H1 (cell line): ENCODE results near the gene FIP1L1. TPM values are rescaled to one million over a fixed set of nuclear protein-coding genes. Genes with fewer than 3 reads are reported as not detected.

Source experiments
- CTCF ChIA-PET: fragments of 300-600 bp; sonication (Branson Sonifier 250); formaldehyde crosslinking; loops from one replicate; lab custom pipeline; 2021; ENCODE audit not compliant: partially characterized antibody; lab: Charles Lee
- POLR2A ChIA-PET: fragments of 300-600 bp; sonication (Branson Sonifier 250); formaldehyde crosslinking; loops from one replicate; lab custom pipeline; 2021; ENCODE audit warnings: inconsistent platforms; ENCODE audit not compliant: partially characterized antibody; lab: Charles Lee
- DNase-seq, 2 experiments: peaks; one replicate each; pipeline versions ENCODE4 v3.0.0 to v3.0.0-alpha.2; 2010 to 2022; ENCODE audit warnings: low spot score in 2 of 2, low read depth in 1 of 2, mixed read lengths in 1 of 2
- FAIRE-seq: peaks from 2 replicates; lab custom pipeline; 2011; peaks lifted over from hg19 to GRCh38; lab: Jason Lieb, UNC
- H2AFZ ChIP-seq: 2 replicates; pipeline ENCODE4 v1.8.1; 2012; ENCODE audit warnings: low read length, inconsistent platforms
- H2AK5ac ChIP-seq: 2 replicates; pipeline ENCODE4 v1.6.1; 2013; ENCODE audit warnings: low read depth, low read length
- H2BK120ac ChIP-seq: replicated peaks from 2 replicates; pipeline ENCODE3; 2013; ENCODE audit warnings: low read depth, low read length, inconsistent platforms
- H2BK12ac ChIP-seq: 2 replicates; pipeline ENCODE4 v1.6.1; 2013; ENCODE audit warnings: low read depth, low read length
- H2BK15ac ChIP-seq: 2 replicates; pipeline ENCODE4 v1.6.1; 2013; ENCODE audit warnings: low read length
- H2BK20ac ChIP-seq: 2 replicates; pipeline ENCODE4 v1.6.1; 2013; ENCODE audit warnings: low read length
- H2BK5ac ChIP-seq: 2 replicates; pipeline ENCODE4 v1.6.1; 2013; ENCODE audit warnings: low read depth, low read length
- H3K14ac ChIP-seq: 2 replicates; pipeline ENCODE4 v1.6.1; 2013; ENCODE audit warnings: inconsistent platforms; ENCODE audit not compliant: insufficient read length
- H3K18ac ChIP-seq: 2 replicates; pipeline ENCODE4 v1.6.1; 2013; ENCODE audit warnings: low read length; ENCODE audit errors: extremely low read depth
- H3K23ac ChIP-seq: 2 replicates; pipeline ENCODE4 v1.6.1; 2013; ENCODE audit warnings: inconsistent platforms; ENCODE audit not compliant: insufficient read length
- H3K23me2 ChIP-seq: 2 replicates; pipeline ENCODE4 v1.6.1; 2013; ENCODE audit warnings: low read depth, low read length
- H3K27ac ChIP-seq: 2 replicates; pipeline ENCODE4 v1.6.1; 2011; ENCODE audit warnings: low read depth, low read length, inconsistent platforms
- H3K27me3 ChIP-seq, 4 experiments: replicated peaks in 1 of 4; 1 replicate in 1 of 4; 2 replicates in 3 of 4; pipeline versions ENCODE4 v1.6.1 to v1.8.1; 2011 to 2013; ENCODE audit warnings: low read length in 3 of 4, mild to moderate bottlenecking in 3 of 4, inconsistent platforms in 2 of 4, mixed read lengths in 2 of 4, moderate library complexity in 1 of 4; ENCODE audit not compliant: control insufficient read depth in 3 of 4, insufficient read depth in 3 of 4; ENCODE audit errors: extremely low read depth in 1 of 4
- H3K36me3 ChIP-seq, 4 experiments: 2 replicates each; pipeline versions ENCODE4 v1.6.1 to v1.8.1; 2011 to 2013; ENCODE audit warnings: mild to moderate bottlenecking in 4 of 4, low read length in 3 of 4, moderate library complexity in 2 of 4, control low read depth in 1 of 4, inconsistent platforms in 1 of 4; ENCODE audit not compliant: insufficient read depth in 4 of 4, control insufficient read depth in 2 of 4
- H3K4ac ChIP-seq: replicated peaks from 2 replicates; pipeline ENCODE3; 2013; ENCODE audit warnings: low read length, low read depth, mixed read lengths, inconsistent platforms; ENCODE audit not compliant: insufficient read length
- H3K4me1 ChIP-seq, 4 experiments: replicated peaks in 1 of 4; 1 replicate in 1 of 4; 2 replicates in 3 of 4; pipeline versions ENCODE4 v1.6.1 to v1.8.1; 2011 to 2013; ENCODE audit warnings: low read length in 3 of 4, inconsistent platforms in 2 of 4, mixed read lengths in 1 of 4; ENCODE audit not compliant: insufficient read depth in 4 of 4, control insufficient read depth in 3 of 4
- H3K4me2 ChIP-seq, 2 experiments: 2 replicates each; pipeline versions ENCODE4 v1.6.1 to v1.8.1; 2011 to 2013; ENCODE audit warnings: low read depth in 2 of 2, low read length in 2 of 2, control low read depth in 1 of 2, inconsistent platforms in 1 of 2, mild to moderate bottlenecking in 1 of 2; ENCODE audit not compliant: insufficient read depth in 1 of 2
- H3K4me3 ChIP-seq, 4 experiments: fragments of 200-600, 300-600 bp in 1 of 4; sonication (generic), shearing (Covaris generic), sonication (Bioruptor Twin) in 1 of 4; 2 replicates each; pipeline versions ENCODE4 v1.5.1 to v1.8.1; 2011 to 2016; ENCODE audit warnings: low read length in 4 of 4, low read depth in 3 of 4, control low read depth in 2 of 4, inconsistent platforms in 2 of 4, mild to moderate bottlenecking in 2 of 4, mixed read lengths in 1 of 4, moderate library complexity in 1 of 4; ENCODE audit not compliant: insufficient read depth in 2 of 4; ENCODE audit errors: extremely low read depth in 1 of 4
- H3K56ac ChIP-seq: replicated peaks from 2 replicates; pipeline ENCODE3; 2013; ENCODE audit warnings: low read depth, mild to moderate bottlenecking, mixed read lengths, low read length, inconsistent platforms; ENCODE audit not compliant: insufficient read length
- H3K79me1 ChIP-seq: 2 replicates; pipeline ENCODE4 v1.6.1; 2013; ENCODE audit warnings: low read depth, low read length, control low read depth
- H3K79me2 ChIP-seq, 2 experiments: 2 replicates each; pipeline versions ENCODE4 v1.6.1 to v1.8.1; 2012 to 2013; ENCODE audit warnings: low read length in 2 of 2, mild to moderate bottlenecking in 2 of 2, inconsistent platforms in 1 of 2; ENCODE audit not compliant: insufficient read depth in 2 of 2, control insufficient read depth in 1 of 2
- H3K9ac ChIP-seq, 4 experiments: replicated peaks in 1 of 4; 1 replicate in 1 of 4; 2 replicates in 3 of 4; pipeline versions ENCODE4 v1.6.1 to v1.8.1; 2011 to 2013; ENCODE audit warnings: low read depth in 3 of 4, low read length in 3 of 4, control low read depth in 2 of 4, mild to moderate bottlenecking in 2 of 4, moderate library complexity in 2 of 4, inconsistent platforms in 1 of 4; ENCODE audit errors: extremely low read depth in 1 of 4
- H3K9me3 ChIP-seq, 2 experiments: 2 replicates each; pipeline versions ENCODE4 v1.6.1 to v1.8.1; 2012 to 2013; ENCODE audit warnings: mild to moderate bottlenecking in 2 of 2, moderate library complexity in 2 of 2, control low read depth in 1 of 2, inconsistent platforms in 1 of 2, low read depth in 1 of 2, low read length in 1 of 2, mixed read lengths in 1 of 2; ENCODE audit not compliant: insufficient read depth in 2 of 2
- H4K20me1 ChIP-seq, 2 experiments: replicated peaks in 1 of 2; 2 replicates each; pipeline versions ENCODE3 to v1.8.1; 2011 to 2013; ENCODE audit warnings: inconsistent platforms in 2 of 2, low read length in 2 of 2, mild to moderate bottlenecking in 1 of 2; ENCODE audit not compliant: insufficient read depth in 2 of 2, control insufficient read depth in 1 of 2
- H4K5ac ChIP-seq: 2 replicates; pipeline ENCODE4 v1.6.1; 2013; ENCODE audit warnings: low read length, low read depth, mixed read lengths, inconsistent platforms; ENCODE audit not compliant: insufficient read length
- H4K8ac ChIP-seq: 2 replicates; pipeline ENCODE4 v1.8.0; 2013; ENCODE audit warnings: mild to moderate bottlenecking, moderate library complexity, low read length, inconsistent platforms; ENCODE audit not compliant: insufficient read depth; ENCODE audit errors: extremely low read depth
- H4K91ac ChIP-seq: replicated peaks from 2 replicates; pipeline ENCODE3; 2013; ENCODE audit warnings: low read length, mixed read lengths, inconsistent platforms; ENCODE audit not compliant: insufficient read length
- BACH1 ChIP-seq: IDR thresholded peaks from 2 replicates; pipeline ENCODE4 v1.6.1; 2012; ENCODE audit warnings: low read length, improper control_type of control experiment
- CTBP2 ChIP-seq: IDR thresholded peaks from 2 replicates; pipeline ENCODE4 v1.7.0; 2011; ENCODE audit warnings: borderline replicate concordance, mild to moderate bottlenecking, moderate library complexity, mixed read lengths, low read length; ENCODE audit not compliant: insufficient read depth, insufficient read length
- EZH2 ChIP-seq: fragments of 200-600 bp; sonication (generic); IDR thresholded peaks from 2 replicates; pipeline ENCODE4 v1.7.1; 2012; ENCODE audit warnings: low read depth, mild to moderate bottlenecking, moderate library complexity, low read length, inconsistent platforms; ENCODE audit not compliant: severe bottlenecking
- GABPA ChIP-seq: IDR thresholded peaks from 2 replicates; pipeline ENCODE4 v1.6.1; 2011; ENCODE audit warnings: mild to moderate bottlenecking, low read length, moderate library complexity, borderline replicate concordance; ENCODE audit not compliant: insufficient read depth
- KDM5A ChIP-seq: fragments of 200-600 bp; IDR thresholded peaks from 2 replicates; pipeline ENCODE4 v1.7.1; 2012; ENCODE audit warnings: mild to moderate bottlenecking, low read length, inconsistent platforms, mixed read lengths
- MAFK ChIP-seq: IDR thresholded peaks from 2 replicates; pipeline ENCODE4 v1.6.1; 2012; ENCODE audit warnings: low read depth, mild to moderate bottlenecking, improper control_type of control experiment, low read length
- SAP30 ChIP-seq: fragments of 300-600 bp; sonication (generic); IDR thresholded peaks from 2 replicates; pipeline ENCODE4 v1.7.1; 2012; ENCODE audit warnings: low read length, moderate library complexity, mild to moderate bottlenecking, inconsistent platforms; ENCODE audit not compliant: insufficient read depth, insufficient replicate concordance
- SIN3A ChIP-seq, 2 experiments: IDR thresholded peaks in 1 of 2; conservative IDR thresholded peaks in 1 of 2; 2 replicates each; pipeline ENCODE4 v1.6.1; 2011 to 2012; ENCODE audit warnings: low read length in 2 of 2, improper control_type of control experiment in 1 of 2, low read depth in 1 of 2, mild to moderate bottlenecking in 1 of 2
- TBP ChIP-seq: IDR thresholded peaks from 2 replicates; pipeline ENCODE4 v1.6.1; 2011; ENCODE audit warnings: low read depth, low read length, improper control_type of control experiment
- YY1 ChIP-seq: IDR thresholded peaks from 2 replicates; pipeline ENCODE4 v1.6.1; 2011; ENCODE audit warnings: low read depth, mild to moderate bottlenecking, low read length
- WGBS, 2 experiments: shearing (Covaris generic) in 1 of 2; methylation state at CpG; one replicate each; pipeline versions ENCODE4 v1.1.6 to v1.1.7; 2013 to 2015; ENCODE audit warnings: low lambda C conversion rate in 2 of 2, mixed read lengths in 2 of 2, inconsistent platforms in 1 of 2, low coverage in 1 of 2, missing lambda C conversion rate in 1 of 2; ENCODE audit not compliant: insufficient replicate concordance in 2 of 2, insufficient coverage in 1 of 2, insufficient read length in 1 of 2; ENCODE audit errors: extremely low coverage in 1 of 2, missing lambda C conversion rate in 1 of 2; 5-methylcytosine and 5-hydroxymethylcytosine counted together
- polyA plus RNA-seq, 7 experiments: library from polyadenylated mRNA; depleted of rRNA in 3 of 7; stranded (reverse) in 5 of 7; unstranded in 2 of 7; fragments of >200 nt in 5 of 7; fragments of 200-250 nt in 2 of 7; gene quantifications; 1 replicate in 5 of 7; 2 replicates in 1 of 7; 4 replicates in 1 of 7; pipeline versions ENCODE4 v1.2.1 to v1.2.3, GENCODE V29; 2011 to 2013; ENCODE audit warnings: missing spikeins in 2 of 7, mixed read lengths in 2 of 7
- total RNA-seq: library from RNA; stranded (reverse); fragmentation: NEBNext Ultra II Directional; extraction: Animal tissue kit (Norgen Biotek cat#: 25700); gene quantifications from 2 replicates; pipeline ENCODE4 v1.2.1, GENCODE V29; 2021
- TF ChIP-seq, protein P1 (sequence below), 3 experiments: IDR thresholded peaks; 1 replicate in 2 of 3; 2 replicates in 1 of 3; pipeline versions ENCODE4 v1.5.1 to v1.6.1; 2011; ENCODE audit warnings: low read length in 3 of 3, mild to moderate bottlenecking in 3 of 3, inconsistent platforms in 2 of 3, low read depth in 1 of 3, moderate library complexity in 1 of 3; ENCODE audit not compliant: insufficient read depth in 1 of 3; ENCODE audit errors: control extremely low read depth in 1 of 3

The FIP1L1 gene
- total and polyA plus RNA-seq, 2 of the 8 experiments (the other 6 are each of a cell fraction or from before 2014, with no cell fraction given), result 19.5 to 53.7 TPM

DNA sequence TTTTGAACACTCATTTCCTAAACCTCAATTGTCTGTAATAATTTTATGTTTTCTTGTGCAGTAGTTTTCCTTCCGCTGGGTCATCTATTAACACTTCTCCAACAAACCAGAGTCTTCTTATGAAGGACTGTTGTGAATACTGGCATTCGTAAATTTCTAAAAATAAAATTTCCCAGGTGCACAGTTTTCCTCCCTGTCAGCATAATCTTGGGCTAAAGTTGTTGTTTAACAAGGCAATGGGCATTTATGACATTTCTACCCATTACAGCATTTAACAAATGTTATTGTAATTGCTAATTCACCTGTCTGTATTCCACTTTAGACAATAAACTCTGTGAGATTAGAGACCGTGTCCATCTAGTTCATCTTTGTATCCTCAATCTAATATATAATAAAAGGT lies 12.8 kb upstream of the FIP1L1 start:
- Histone ChIP-seq H3K36me3 (no peaks in the 10 kb centered on the region), H3K9me3 (no peaks in the 10 kb centered on the region), H3K27me3 (peaks cover 0 to 8% (median 2%) of the 10 kb centered on the region in 4 experiments; a peak in 4 of 7 replicates), H3K4me1 (0 out of 7 replicates have a peak, but pooled peaks cover 0 to 2% (median 0%) of the 10 kb centered on the region in 4 experiments), H4K5ac (no peak overlapping the region), H4K8ac (no peak overlapping the region), H2AK5ac (no peak overlapping the region), H3K9ac (no peak overlapping the region), H3K18ac (no peak overlapping the region), H2BK120ac (no peak overlapping the region), H3K23ac (no peak overlapping the region), H3K79me2 (no peaks in the 10 kb centered on the region), H2BK20ac (no peak overlapping the region), H3K14ac (no peak overlapping the region), H2BK12ac (no peak overlapping the region), H2BK15ac (no peak overlapping the region), H3K23me2 (peaks cover 13% of the 10 kb centered on the region; the same call in 1 of the 2 replicates), H3K79me1 (no peaks in the 10 kb centered on the region), H2AFZ (0 out of 2 replicates have a peak overlapping the region, but pooled peaks have one; percentile 92), H3K27ac (no peak overlapping the region), H3K4ac (no peak overlapping the region), H3K56ac (no peak overlapping the region), H2BK5ac (no peak overlapping the region), H4K20me1 (no peaks in the 10 kb centered on the region), H4K91ac (no peak overlapping the region), H3K4me2 (peak overlapping the region; percentile 78 to 97; a peak in 3 of 4 replicates), H3K4me3 (peak overlapping the region in 3 of 4 experiments; percentile 74 to 99 (median 96); a peak in 6 of 8 replicates)
- FAIRE-seq, result no peak
- WGBS, 2 experiments, result 77% methylated on average over 3 of the region's 3 CpGs; no CpG with 5 or more reads in 1 of the 2 experiments
- CTCF ChIA-PET, result no interaction called here
- POLR2A ChIA-PET, result no interaction called here
- no peak for DNase-seq
- TF ChIP-seq GABPA, result no peak
- TF ChIP-seq, protein P1, sequence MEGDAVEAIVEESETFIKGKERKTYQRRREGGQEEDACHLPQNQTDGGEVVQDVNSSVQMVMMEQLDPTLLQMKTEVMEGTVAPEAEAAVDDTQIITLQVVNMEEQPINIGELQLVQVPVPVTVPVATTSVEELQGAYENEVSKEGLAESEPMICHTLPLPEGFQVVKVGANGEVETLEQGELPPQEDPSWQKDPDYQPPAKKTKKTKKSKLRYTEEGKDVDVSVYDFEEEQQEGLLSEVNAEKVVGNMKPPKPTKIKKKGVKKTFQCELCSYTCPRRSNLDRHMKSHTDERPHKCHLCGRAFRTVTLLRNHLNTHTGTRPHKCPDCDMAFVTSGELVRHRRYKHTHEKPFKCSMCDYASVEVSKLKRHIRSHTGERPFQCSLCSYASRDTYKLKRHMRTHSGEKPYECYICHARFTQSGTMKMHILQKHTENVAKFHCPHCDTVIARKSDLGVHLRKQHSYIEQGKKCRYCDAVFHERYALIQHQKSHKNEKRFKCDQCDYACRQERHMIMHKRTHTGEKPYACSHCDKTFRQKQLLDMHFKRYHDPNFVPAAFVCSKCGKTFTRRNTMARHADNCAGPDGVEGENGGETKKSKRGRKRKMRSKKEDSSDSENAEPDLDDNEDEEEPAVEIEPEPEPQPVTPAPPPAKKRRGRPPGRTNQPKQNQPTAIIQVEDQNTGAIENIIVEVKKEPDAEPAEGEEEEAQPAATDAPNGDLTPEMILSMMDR (IDR thresholded peaks at IDR 0.05; ENCODE audit: control extremely low read depth in 1 of 3, insufficient read depth in 1 of 3, low read depth in 1 of 3, low read length in 3 of 3), result no peak
- no peak for TF ChIP-seq SAP30
- no peak for TF ChIP-seq EZH2
- TF ChIP-seq YY1, result no peak
- TF ChIP-seq MAFK, result no peak
- no peak for TF ChIP-seq KDM5A
- no peak for TF ChIP-seq TBP
- TF ChIP-seq SIN3A (conservative IDR thresholded peaks at IDR 0.05 in 1 of 2, IDR thresholded peaks at IDR 0.05 in 1 of 2; ENCODE audit: low read depth in 1 of 2, low read length in 2 of 2), result no peak
- TF ChIP-seq BACH1, result no peak
- no peak for TF ChIP-seq CTBP2
